Measurements from ENCODE around the gene FSHR.

FSHR gene, protein sequence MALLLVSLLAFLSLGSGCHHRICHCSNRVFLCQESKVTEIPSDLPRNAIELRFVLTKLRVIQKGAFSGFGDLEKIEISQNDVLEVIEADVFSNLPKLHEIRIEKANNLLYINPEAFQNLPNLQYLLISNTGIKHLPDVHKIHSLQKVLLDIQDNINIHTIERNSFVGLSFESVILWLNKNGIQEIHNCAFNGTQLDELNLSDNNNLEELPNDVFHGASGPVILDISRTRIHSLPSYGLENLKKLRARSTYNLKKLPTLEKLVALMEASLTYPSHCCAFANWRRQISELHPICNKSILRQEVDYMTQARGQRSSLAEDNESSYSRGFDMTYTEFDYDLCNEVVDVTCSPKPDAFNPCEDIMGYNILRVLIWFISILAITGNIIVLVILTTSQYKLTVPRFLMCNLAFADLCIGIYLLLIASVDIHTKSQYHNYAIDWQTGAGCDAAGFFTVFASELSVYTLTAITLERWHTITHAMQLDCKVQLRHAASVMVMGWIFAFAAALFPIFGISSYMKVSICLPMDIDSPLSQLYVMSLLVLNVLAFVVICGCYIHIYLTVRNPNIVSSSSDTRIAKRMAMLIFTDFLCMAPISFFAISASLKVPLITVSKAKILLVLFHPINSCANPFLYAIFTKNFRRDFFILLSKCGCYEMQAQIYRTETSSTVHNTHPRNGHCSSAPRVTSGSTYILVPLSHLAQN

DNA sequence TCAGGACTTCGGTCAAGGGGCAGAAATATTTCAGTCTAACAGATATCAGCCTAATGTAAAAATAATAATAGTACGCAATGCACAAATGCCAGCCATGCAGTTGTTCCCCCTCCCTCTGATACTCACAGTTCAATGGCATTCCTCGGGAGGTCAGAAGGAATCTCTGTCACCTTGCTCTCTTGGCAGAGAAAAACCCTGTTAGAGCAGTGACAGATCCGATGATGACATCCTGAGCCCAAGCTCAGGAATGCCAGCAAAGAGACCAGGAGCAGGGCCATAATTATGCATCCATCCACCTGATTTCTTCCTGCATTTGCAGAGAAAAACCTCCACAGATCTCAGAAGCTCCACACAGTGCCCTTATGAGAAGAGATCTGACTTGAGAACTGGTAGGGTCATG, at the start of gene FSHR:
Gene FSHR (minus strand): TSS at position 376 of the 400 bp plus-strand sequence. CDS start 98 bp downstream, at position 278.
- no peak for DNase-seq (ENCODE audit: low read depth)

DNA sequence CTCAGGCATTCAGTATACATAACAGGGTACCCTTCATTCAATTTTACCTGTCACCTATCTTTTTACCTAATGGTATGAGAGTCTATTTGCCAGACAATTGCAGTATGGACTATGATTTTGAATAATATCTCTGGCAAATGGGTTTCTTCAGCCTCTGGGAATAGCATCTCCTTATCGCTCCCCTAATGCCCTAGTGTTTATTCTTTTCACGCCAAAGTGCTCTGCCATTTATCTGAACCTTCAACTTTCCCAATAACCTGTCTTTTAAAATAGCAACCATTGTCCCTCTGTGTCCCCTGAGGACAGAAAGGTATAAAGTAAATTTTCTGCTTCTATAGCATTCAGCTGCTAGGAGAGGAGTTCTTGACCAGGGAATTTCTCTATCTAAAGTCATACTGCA, 45.0 kb upstream of the FSHR start:
- no peak for DNase-seq (ENCODE audit: low read depth)

DNA sequence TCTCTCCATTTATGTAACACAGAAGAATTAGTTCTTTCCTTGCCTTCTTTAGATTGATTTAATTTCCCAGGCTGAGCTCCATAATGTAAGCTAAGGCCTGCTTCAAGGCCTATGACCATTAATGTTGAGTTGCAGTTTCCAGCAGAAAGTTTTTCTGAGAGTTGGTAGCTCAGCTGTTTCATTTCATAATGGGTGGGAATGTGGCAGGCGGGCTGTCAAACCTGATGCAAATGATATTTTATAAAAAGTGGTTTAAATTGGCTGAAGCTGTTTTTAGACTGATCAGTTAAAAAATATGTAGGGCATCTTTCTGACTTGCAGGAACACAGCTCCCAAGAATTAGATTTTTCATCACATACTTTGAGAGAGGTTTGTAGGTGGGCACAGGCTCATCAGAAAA, 40.4 kb upstream of the FSHR start:
- DNase-seq (ENCODE audit: low read depth) = no peak

DNA sequence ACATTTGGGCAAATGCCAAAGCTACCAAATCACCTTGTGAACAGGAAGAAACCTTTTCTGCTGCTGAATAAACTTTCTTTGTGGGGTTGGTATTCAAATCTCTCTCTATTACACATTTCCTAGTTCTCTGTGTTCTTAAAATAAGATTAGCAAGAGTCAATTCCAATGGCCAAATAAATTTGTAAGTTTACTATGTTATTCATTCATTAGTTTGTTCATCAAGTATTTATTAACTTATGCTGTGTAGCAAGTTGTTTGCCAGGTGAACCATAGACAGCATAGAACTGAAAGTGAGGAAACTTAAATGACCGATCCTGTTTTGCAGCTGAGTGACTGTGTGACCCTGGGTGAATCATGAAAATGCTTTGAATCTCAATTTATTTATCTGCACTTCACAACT, 37.7 kb upstream of the FSHR start:
- DNase-seq (ENCODE audit: low read depth) = no peak

DNA sequence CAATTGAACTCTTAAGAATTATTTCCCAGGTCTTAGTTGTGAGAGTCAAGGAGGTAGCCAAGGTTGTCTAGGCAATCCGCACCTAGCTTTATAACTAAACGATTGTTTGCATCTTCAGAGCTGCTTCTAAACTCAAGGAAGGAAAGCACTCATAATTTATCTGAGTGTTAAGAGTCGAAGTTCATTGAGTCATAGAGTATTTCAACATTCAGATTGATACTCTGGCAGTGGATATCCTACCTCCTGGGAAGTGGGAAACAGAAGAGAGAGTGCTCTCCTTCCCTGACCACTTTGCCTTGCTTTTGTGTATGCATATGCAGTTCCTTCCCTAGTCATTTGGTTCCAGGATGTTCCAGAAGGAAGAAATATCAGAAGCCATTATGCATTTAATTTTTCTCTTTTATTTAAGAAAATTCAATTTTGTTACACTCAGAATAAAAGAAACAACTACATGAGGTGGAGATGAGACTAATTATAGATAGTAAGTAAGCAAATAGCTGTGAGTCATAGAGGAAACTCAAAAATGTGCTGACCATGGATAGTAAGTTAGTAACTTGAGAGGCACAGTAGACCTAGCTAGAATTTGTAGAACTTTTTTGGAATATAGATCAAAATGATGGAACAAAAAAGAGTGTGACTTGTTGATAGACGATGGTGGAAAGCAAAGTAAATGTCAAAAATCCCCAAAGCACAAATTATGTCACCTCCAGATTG, 35.4 kb upstream of the FSHR start:
- no peak for DNase-seq (ENCODE audit: low read depth)

DNA sequence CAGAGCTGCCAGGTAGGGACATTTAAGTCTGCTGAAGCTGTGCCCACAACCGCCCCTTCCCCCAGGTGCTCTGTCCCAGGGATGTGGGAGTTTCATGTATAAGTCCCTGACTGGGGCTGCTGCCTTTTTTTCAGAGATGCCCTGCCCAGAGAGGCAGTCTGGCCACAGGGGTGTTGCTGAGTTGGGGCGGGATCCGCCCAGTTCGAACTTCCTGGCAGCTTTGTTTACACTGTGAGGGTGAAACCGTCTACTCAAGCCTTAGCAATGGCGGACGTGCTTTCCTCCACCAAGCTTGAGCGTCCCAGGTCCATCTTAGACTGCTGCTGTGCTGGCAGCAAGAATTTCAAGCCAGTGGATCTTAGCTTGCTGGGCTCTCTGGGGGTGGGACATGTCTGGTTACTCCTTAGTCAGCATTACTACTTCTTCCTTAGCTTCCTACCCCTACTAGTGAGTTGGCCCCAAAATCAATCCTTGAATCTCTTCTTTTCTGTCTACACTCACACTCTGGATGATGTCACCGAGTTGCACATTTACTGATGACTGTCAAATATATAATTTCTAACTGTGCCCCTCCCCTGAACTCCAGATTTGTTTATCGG, 31.8 kb upstream of the FSHR start:
- DNase-seq (ENCODE audit: low read depth) = no peak

DNA sequence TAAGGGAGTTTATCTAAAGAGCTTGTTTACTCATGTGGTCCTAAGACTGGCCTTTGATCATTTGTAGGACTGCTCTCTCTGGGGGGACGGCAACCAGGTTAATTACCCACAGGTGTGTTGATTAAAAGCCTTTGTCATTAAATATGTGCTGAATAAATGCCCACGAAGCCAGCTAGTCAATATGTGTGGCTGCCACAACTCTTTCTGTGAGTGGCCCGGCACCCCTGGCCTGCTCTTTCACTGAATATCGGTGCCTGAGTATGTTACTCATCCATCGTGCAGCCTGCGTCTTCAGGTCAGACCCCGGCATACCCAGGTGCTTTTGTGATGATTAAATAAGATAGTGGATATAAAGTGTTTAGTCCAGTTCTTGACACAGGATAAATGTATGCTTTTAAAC, 24.3 kb upstream of the FSHR start:
- DNase-seq (ENCODE audit: low read depth) = no peak

DNA sequence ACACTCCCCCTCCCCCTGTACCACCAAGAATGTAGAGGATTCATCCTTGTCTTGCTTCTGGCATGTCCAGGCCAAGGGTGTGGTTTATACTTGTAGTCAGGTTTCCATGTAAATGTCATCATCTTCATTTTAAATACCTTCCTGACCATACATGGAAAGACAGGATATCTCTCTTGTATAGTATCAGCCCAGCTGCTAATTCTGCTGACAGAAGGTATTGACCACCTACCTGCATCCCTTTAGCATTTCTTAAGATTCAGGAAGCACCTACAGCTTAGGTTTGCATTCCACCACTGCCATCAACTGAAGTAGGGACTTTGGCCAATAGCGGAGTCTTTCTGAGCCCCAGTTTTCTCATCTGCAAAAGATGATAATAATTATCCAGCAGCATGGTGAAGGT, 22.9 kb upstream of the FSHR start:
- DNase-seq (ENCODE audit: low read depth) = no peak

DNA sequence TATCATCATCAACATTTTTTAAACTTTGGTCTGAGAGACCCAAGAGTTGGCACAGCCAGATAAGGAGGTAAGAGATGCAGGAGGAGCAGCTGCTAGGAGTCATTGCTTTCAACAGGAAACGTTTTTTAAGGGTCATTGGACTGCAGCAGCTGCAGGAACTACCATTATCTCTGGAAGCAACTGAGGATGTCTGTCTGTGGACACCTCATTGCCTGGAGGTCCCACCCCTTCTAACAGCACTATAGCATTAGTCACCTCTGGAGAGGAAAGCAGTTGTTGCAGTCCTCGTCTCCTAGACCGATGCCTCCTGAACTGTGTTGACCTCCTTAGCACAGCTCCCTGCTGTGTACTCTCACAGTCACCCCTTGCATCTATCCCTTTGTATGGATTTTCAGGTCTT, 21.5 kb upstream of the FSHR start:
- DNase-seq (ENCODE audit: low read depth) = no peak

DNA sequence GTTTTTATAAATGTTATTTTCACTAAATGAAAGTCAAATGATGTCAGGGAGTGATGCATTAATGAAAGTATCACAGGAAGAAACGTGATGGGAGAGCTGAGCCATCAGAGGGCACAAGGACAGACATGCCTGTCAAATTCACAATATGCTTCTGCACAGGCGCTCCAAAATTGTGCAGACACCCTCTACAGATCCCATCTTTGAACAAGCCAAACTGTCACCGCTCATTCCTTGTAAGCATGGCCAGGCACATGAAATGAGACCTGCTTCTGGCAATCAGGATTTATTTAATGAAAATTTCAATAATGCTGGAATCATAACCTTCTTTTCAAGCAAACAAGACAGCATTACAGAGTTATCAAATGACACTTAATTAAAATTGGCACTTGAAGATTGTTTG, 20.4 kb upstream of the FSHR start:
- no peak for DNase-seq (ENCODE audit: low read depth)

DNA sequence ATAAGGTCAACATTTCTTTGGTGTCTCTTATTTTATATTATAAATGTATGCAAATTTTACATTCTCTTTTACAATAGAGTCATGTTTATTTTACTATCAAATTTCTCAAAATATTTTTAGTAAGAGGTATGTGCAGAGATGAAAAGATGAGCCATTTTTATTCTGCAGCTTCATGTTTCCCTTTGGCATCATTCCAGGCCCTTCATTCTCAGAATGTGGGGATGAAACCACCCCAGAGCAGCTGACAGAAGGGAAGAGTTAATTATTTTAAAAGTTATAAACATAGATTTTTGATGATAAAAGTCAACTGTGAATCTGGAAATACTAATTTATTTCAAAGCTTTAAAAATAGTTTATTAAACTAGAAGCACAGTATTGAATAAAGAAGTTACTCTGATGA, 12.8 kb upstream of the FSHR start:
- DNase-seq (ENCODE audit: low read depth) = no peak

DNA sequence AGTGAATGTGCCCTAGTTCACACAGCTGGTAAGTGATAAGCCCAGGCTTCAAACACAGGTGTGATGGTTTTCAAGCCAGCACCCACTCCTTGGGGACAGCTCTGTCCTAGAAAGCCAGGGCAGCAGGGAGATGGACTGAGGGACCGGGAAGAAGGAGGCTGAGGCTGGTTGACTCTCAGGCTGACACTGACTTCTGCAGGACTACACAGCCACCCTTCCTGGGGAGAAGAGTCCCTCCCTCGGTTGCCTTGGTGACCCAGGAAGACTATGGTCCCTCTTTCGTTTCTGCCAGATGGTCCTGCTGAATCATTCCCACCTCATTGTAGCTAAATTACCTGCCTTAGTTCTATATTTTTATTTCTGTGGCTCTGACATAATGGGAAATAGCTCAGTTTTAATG, 11.3 kb upstream of the FSHR start:
- DNase-seq (ENCODE audit: low read depth) = no peak

DNA sequence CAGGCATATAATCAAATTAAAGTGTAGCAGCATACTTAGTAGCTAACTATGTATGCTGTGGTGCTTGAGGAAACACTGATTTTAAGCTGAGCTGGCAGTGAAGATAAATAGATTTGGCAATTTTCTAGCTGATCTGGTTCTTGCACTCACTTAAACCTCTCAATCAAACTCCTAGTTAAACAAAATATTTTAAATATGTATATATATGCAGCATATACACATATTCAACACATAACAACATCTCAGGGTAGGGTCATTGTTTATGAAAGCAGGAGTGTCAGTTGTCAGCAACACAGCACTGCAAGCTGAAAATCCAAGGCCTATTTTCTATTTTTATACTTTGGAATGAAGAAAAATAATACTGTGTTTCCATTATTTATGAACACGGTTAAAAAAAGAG, 10.4 kb upstream of the FSHR start:
- no peak for DNase-seq (ENCODE audit: low read depth)

DNA sequence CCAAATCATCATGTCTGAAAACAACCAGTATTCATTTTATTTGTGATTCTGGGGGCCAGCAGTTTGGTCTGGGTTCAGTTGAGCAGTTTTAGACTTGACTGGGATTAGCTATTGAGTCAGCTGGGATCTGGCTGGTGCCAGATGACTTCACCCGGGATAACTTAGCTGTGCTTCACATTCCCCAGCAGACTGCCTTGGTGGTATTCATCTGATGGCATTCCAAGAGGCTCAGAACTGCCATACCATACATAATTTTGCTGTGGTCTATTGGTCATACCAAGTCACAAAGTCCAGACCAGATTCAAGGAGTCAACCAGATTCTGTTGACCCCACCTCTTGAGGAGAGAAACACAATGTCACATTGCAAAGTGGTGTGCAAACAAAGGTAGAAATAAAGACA, 7.8 kb upstream of the FSHR start:
- no peak for DNase-seq (ENCODE audit: low read depth)

DNA sequence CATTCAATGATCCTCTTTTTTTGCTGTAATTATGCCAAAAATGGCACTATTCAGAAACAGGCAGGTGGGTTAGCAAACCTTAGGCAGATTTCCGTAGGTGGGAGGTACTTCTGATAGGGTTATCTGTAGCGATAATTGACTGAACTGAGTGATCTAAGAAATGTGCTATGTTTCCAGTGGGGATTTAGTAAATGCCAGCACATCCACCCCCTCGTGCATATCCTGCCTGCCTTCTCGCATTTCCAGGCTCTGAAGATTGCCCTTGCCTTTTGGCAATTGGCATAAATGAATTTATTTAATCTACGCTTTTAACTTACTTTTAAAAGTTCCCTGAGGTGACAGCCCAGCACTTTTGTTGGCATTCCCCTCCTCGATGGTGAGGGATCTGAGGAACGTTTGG, 576 bp upstream of the FSHR start:
- DNase-seq (ENCODE audit: low read depth) = no peak

DNA sequence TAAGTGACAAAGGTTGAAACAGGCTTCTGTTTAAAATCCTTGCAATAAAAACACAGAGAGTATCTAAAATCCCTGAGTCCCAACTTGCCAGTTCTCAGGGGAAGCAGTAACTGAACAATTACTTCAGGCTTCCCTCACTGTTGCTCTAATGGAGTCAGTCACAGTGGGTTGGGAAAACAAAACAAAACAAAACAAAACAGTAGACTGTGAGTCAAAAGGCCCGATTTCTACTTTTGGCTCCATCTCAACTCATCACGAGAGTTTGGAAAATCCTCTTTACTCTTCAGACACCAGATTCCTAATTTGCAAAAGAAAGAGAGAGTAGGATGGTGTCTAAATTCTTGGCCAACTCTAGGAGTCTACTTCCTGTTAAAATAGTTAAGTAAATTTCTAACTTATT, 1.1 kb downstream of the FSHR start:
- DNase-seq (ENCODE audit: low read depth) = no peak

DNA sequence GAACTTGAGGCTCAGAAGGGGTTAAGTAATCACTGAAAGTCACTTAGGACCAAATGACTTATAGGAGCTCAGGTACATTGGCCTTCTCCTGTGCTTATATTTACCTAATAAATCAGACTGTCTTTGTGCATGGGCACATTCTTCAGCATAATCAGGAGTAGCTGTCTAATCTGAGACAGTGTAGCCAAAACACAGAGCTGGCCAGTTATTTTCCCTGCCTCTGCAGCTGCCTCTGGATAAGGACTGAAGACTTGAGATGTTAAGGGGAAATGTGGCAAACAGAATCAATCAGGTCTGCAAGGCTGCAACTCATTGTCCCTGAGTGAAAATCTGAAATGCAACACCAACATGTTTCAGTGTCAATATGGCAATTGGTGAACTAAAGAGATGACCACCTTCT, 1.5 kb downstream of the FSHR start:
- no peak for DNase-seq (ENCODE audit: low read depth)

DNA sequence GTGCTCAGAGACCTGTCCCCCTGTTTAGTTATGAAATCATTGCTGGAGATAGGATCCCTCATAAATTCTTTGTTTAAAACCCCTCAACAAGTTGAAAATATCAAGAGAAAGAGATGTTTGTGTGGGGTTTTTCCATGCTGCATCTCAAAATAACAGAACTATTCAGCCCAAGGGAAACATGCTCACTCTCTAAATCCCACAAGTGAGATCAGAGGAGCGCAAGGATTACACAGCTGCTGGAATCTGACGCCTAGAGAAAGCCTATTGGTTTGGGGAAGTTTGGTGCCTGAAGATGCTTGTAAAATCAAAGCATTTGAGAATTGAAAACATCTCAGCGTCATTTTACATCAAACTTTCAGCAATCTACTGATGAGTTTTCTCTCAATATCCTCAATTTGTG, 7.9 kb downstream of the FSHR start:
- DNase-seq (ENCODE audit: low read depth) = no peak

DNA sequence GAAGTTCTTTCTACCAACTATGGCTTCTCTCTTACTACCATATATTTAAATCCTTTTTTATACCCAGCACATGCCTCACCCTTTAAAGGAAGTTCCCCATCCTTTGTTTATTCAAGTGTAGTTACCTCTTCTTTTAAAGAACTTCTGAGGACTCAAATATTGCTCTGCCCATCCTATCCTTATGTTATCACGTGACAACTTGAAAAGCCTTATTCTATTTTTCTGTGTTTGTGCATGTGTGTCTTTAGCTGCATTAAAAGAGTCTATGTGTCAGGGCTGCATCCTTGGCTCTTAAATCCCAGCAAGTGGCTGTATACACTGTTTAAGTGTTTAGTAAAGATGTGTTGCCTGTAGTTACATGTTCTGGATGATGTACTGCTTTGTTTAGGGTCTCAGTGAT, 22.5 kb downstream of the FSHR start:
- no peak for DNase-seq (ENCODE audit: low read depth)

DNA sequence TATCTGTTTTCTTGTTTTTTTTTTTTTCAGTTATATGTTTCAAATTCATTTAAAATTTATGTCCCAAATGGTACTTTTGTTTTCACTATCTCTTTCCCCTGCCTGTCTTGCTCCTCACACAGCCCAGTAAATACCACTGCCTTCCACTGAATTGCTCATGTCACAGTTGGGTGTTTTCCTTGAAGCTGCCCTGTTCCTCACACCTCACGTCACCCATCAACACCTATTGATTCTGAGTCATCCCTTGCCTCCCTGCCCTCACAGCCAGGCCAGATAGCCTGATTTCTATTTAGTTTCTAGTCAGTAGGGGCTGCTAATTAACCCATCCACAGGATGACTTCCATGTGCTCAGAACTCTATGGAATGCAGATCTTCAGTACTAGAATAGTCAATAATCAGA, 25.3 kb downstream of the FSHR start:
- DNase-seq (ENCODE audit: low read depth) = no peak

DNA sequence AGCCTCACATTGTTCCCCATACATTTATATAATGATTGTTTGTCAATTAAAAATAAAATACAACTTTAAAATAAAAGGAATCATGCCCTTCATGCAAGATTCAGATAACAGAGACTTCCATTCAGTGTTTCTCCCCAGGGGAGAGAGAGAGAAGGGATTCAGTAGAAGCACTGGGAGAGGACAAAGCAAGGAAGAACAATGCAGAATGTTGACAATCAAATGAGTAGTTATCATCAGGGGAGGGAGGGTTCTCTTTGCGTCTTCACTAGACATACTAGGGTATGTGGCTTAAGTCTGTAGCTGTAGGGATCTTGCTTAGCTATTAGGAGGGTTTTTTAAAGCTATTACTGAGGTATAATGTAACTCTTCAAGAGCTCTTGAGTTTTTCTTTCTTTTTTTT, 30.7 kb downstream of the FSHR start:
- no peak for DNase-seq (ENCODE audit: low read depth)

DNA sequence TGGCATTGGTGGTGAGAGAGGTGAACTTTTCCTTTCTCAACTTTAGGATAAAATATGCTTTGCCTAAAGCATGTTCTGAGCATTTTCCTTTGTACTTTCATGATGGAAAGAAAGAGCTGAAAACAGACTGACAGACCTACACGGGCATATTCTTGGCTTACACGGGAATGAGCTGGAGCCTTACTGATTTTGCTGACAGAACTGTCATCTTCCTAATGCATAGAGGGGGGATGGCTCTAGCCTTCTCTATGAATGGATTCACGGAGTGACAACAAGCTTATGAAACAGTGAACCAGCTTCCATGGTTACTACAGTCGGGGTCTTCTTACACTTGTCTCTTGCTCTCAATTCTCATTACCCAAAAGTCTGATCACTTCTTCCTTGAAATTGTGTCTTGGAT, 32.2 kb downstream of the FSHR start:
- DNase-seq (ENCODE audit: low read depth) = no peak

DNA sequence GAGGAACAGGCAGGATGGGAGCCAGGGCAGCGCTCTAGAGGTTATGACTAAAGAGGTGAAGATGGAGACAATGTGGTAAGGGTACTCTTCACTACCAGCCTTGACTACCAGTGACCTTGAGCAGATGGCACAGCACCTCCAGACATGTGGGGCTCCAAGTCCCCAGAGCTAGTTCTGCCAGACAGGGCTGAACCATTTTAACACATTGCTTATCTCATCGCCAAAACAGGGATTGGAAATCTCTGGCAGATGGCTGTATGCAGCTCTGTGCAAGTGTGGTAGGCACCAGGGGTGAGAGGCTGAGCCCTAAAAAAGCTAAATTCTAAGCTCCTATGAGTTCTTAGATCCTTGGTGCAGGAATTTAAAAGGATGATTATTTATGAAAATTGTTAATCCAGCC, 41.3 kb downstream of the FSHR start:
- no peak for DNase-seq (ENCODE audit: low read depth)
